GM19240 (cell line): ENCODE results near the gene PALB2.

ENCODE experiments used
- DNase-seq: peaks from one replicate; pipeline ENCODE4 v3.0.0; 2011; ENCODE audit warnings: low spot score; ENCODE audit not compliant: insufficient read length

Gene PALB2

DNA sequence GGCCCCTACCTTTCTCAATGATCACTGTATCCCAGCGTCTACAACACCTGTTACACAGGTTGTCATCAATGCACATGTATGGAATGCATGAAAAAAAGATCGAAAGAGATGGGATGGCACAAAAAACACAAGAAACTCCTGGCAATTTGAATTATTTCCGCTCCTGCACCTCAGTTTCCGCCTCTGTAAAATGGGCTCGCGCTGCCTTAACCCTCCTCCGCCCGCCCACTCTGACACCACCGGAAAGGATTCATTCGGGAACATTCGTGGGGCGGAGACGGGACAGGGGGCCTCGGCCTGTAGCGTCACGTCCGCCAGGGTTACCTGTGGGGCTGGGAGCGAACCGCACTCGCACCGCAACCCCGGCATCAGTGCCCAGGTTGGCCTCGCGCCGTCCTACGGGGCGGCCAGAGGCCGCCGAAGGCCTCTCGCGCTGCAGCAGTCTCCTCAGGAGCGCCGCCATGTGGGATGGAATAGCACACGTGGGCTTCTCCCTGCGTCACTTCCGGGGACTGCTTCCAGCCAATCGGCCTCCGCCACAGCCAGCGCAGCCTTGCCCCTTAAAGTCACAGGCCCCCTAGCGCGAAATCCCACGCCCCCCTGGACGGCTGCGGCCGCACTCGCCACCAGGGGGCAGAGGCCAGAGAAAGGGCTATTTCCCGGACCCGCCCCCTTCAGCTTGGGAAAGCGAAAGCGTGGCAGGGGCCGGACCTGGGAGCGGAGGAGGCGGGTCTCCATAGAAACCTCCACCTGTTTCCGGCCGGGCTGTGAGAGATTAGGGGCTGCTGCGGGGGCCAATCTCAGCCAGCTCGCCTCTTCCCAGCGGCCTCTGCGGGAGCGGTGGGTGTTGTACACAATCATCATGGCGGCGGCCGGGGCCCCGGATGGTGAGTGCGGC, 84.0 kb downstream of the PALB2 start, which contains the start of the genes EARS2 and UBFD1:
Gene EARS2 (minus strand): TSS at position 470 of the 898 bp plus-strand sequence. CDS start 7 bp downstream, at position 463.
Gene UBFD1 (plus strand): TSS at position 847 of the 898 bp plus-strand sequence. CDS start 16 bp downstream, at position 863.
- DNase-seq: peak; percentile 83

DNA sequence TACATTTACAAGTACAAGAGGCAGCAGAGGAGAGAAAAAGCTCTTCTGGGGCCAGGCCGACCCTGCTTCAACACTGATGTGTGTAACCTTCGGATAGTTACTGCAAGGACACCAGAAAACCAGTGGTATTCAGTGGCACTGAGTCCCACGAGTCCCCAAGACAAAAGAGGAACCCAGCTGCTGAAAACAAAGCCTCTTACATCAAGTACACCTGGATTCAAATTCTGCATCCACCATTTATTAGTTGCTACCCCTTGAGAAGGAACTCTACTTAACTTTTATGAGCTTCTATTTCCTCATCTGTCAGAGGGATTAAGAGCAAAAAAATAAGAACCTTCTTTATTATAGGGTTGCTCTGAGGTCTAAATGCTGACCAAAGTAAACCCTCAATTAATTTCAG, 86.6 kb downstream of the PALB2 start:
- DNase-seq: no peak
